HEK293 (cell line): ENCODE results near the gene THSD4.

ENCODE experiments used
- CTCF ChIA-PET: fragments of 350-600 bp; formaldehyde crosslinking; extraction: SDS; loops from one replicate; lab custom pipeline; 2021; ENCODE audit warnings: antibody characterized with exemption; lab: Yijun Ruan, JAX
- POLR2A ChIA-PET: fragments of 300-600 bp; formaldehyde crosslinking; extraction: SDS; loops from one replicate; lab custom pipeline; 2020; ENCODE audit warnings: antibody characterized with exemption, inconsistent platforms; lab: Yijun Ruan, JAX
- H3K27ac ChIP-seq: fragments of 200-500 bp; sonication (Bioruptor generic); 2 replicates; pipeline ENCODE4 v1.5.1; 2014; ENCODE audit warnings: low read depth, low read length, control low read depth, inconsistent platforms; ENCODE audit errors: extremely low read depth
- H3K36me3 ChIP-seq, 2 experiments: fragments of 200-500 bp in 1 of 2; sonication (Bioruptor generic) in 1 of 2; 1 replicate in 1 of 2; 2 replicates in 1 of 2; pipeline ENCODE4 v1.5.1; 2014 to 2017; ENCODE audit warnings: inconsistent platforms in 2 of 2, low read length in 2 of 2; ENCODE audit not compliant: control insufficient read depth in 2 of 2, insufficient read depth in 1 of 2
- H3K4me1 ChIP-seq: fragments of 200-500 bp; sonication (Bioruptor generic); 2 replicates; pipeline ENCODE4 v1.5.1; 2014; ENCODE audit warnings: mild to moderate bottlenecking, low read length, inconsistent platforms; ENCODE audit not compliant: control insufficient read depth, insufficient read depth
- H3K4me3 ChIP-seq: 2 replicates; pipeline ENCODE4 v1.5.1; 2011; ENCODE audit warnings: low read depth, mild to moderate bottlenecking, control low read depth, low read length, moderate library complexity
- H3K9me3 ChIP-seq: fragments of 200-500 bp; sonication (Bioruptor generic); 2 replicates; pipeline ENCODE4 v1.5.1; 2014; ENCODE audit warnings: low read depth, low read length, inconsistent platforms; ENCODE audit not compliant: control insufficient read depth, insufficient read depth
- BCL11A ChIP-seq: fragments of 450-650 bp; formaldehyde crosslinking; IDR thresholded peaks from 2 replicates; pipeline ENCODE4 v1.5.1; 2016; ENCODE audit warnings: low read depth, missing biosample characterization, missing genetic modification characterization
- KLF1 ChIP-seq: fragments of 450-650 bp; formaldehyde crosslinking; IDR thresholded peaks from 2 replicates; pipeline ENCODE4 v1.5.1; 2016; ENCODE audit warnings: missing biosample characterization, missing genetic modification characterization
- OSR2 ChIP-seq: fragments of 450-650 bp; formaldehyde crosslinking; IDR thresholded peaks from 2 replicates; pipeline ENCODE4 v1.5.1; 2016; ENCODE audit warnings: missing biosample characterization, missing genetic modification characterization
- SP3 ChIP-seq: fragments of 450-650 bp; formaldehyde crosslinking; IDR thresholded peaks from 2 replicates; pipeline ENCODE4 v1.5.1; 2016; ENCODE audit warnings: missing biosample characterization, missing genetic modification characterization
- ZBTB1 ChIP-seq: fragments of 450-650 bp; formaldehyde crosslinking; IDR thresholded peaks from 2 replicates; pipeline ENCODE4 v1.5.1; 2016; ENCODE audit warnings: missing biosample characterization, missing genetic modification characterization
- ZBTB10 ChIP-seq: fragments of 450-650 bp; formaldehyde crosslinking; IDR thresholded peaks from 2 replicates; pipeline ENCODE4 v1.5.1; 2016; ENCODE audit warnings: missing biosample characterization, missing genetic modification characterization
- ZBTB48 ChIP-seq: fragments of 450-650 bp; formaldehyde crosslinking; IDR thresholded peaks from 2 replicates; pipeline ENCODE4 v1.5.1; 2016; ENCODE audit warnings: missing biosample characterization, missing genetic modification characterization
- ZNF221 ChIP-seq: fragments of 450-650 bp; formaldehyde crosslinking; IDR thresholded peaks from 2 replicates; pipeline ENCODE4 v1.5.1; 2017; ENCODE audit warnings: missing biosample characterization, missing genetic modification characterization, borderline replicate concordance
- ZNF404 ChIP-seq: fragments of 450-650 bp; formaldehyde crosslinking; IDR thresholded peaks from 2 replicates; pipeline ENCODE4 v1.5.1; 2017; ENCODE audit warnings: missing biosample characterization, missing genetic modification characterization
- ZNF510 ChIP-seq: fragments of 450-650 bp; formaldehyde crosslinking; IDR thresholded peaks from 2 replicates; pipeline ENCODE4 v1.5.1; 2018; ENCODE audit warnings: mild to moderate bottlenecking, missing genetic modification characterization, missing biosample characterization; ENCODE audit not compliant: insufficient replicate concordance
- ZNF529 ChIP-seq: fragments of 450-650 bp; formaldehyde crosslinking; IDR thresholded peaks from 2 replicates; pipeline ENCODE4 v1.5.1; 2017; ENCODE audit warnings: missing genetic modification characterization, missing biosample characterization; ENCODE audit not compliant: insufficient replicate concordance
- ZNF707 ChIP-seq: fragments of 450-650 bp; formaldehyde crosslinking; IDR thresholded peaks from 2 replicates; pipeline ENCODE4 v1.5.1; 2016; ENCODE audit warnings: missing biosample characterization, missing genetic modification characterization
- ZNF76 ChIP-seq: fragments of 450-650 bp; formaldehyde crosslinking; IDR thresholded peaks from 2 replicates; pipeline ENCODE4; 2016; ENCODE audit warnings: low read depth, missing biosample characterization, missing genetic modification characterization, borderline replicate concordance
- ZNF792 ChIP-seq: fragments of 450-650 bp; formaldehyde crosslinking; IDR thresholded peaks from 2 replicates; pipeline ENCODE4 v1.5.1; 2016; ENCODE audit warnings: missing biosample characterization, missing genetic modification characterization
- TF ChIP-seq, protein P1 (sequence below): fragments of 450-650 bp; formaldehyde crosslinking; IDR thresholded peaks from 2 replicates; pipeline ENCODE4 v1.5.1; 2017; ENCODE audit warnings: missing biosample characterization, missing genetic modification characterization
- TF ChIP-seq, protein P2 (sequence below): fragments of 450-650 bp; formaldehyde crosslinking; IDR thresholded peaks from 2 replicates; pipeline ENCODE4 v1.5.1; 2017; ENCODE audit warnings: missing biosample characterization, missing genetic modification characterization
- TF ChIP-seq, protein P3 (sequence below): fragments of 450-650 bp; formaldehyde crosslinking; IDR thresholded peaks from 2 replicates; pipeline ENCODE4 v1.5.1; 2017; ENCODE audit warnings: missing biosample characterization, missing genetic modification characterization
- TF ChIP-seq, protein P4 (sequence below): fragments of 450-650 bp; formaldehyde crosslinking; IDR thresholded peaks from 2 replicates; pipeline ENCODE4 v1.5.1; 2016; ENCODE audit warnings: missing biosample characterization, missing genetic modification characterization

THSD4 gene

DNA sequence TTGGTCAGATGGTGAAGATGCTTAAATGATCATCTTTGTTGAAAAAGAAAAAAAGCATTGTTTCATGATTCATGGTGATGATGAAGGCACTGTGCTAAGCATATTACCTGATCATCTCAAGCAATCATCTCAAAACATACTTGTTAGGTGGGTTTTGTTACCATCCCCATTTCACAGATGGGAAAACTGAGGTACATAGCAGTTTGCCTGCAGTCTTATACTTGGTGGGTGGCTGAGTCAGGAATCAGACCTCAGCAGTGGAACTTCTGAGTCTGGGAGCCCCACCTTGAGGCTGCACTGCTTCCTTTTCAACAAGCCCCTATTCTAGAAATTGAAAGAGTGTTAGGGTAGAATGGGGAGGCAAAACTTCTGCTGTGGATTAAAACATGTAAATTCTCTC, 341.1 kb downstream of the THSD4 start (continued):
- TF ChIP-seq SP3 = no peak
- TF ChIP-seq OSR2 (tag by site-specific recombination) = no peak
- TF ChIP-seq, protein P1, sequence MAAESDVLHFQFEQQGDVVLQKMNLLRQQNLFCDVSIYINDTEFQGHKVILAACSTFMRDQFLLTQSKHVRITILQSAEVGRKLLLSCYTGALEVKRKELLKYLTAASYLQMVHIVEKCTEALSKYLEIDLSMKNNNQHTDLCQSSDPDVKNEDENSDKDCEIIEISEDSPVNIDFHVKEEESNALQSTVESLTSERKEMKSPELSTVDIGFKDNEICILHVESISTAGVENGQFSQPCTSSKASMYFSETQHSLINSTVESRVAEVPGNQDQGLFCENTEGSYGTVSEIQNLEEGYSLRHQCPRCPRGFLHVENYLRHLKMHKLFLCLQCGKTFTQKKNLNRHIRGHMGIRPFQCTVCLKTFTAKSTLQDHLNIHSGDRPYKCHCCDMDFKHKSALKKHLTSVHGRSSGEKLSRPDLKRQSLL (tag by site-specific recombination) = no peak
- no peak for TF ChIP-seq ZNF707 (tag by site-specific recombination)
- TF ChIP-seq, protein P2, sequence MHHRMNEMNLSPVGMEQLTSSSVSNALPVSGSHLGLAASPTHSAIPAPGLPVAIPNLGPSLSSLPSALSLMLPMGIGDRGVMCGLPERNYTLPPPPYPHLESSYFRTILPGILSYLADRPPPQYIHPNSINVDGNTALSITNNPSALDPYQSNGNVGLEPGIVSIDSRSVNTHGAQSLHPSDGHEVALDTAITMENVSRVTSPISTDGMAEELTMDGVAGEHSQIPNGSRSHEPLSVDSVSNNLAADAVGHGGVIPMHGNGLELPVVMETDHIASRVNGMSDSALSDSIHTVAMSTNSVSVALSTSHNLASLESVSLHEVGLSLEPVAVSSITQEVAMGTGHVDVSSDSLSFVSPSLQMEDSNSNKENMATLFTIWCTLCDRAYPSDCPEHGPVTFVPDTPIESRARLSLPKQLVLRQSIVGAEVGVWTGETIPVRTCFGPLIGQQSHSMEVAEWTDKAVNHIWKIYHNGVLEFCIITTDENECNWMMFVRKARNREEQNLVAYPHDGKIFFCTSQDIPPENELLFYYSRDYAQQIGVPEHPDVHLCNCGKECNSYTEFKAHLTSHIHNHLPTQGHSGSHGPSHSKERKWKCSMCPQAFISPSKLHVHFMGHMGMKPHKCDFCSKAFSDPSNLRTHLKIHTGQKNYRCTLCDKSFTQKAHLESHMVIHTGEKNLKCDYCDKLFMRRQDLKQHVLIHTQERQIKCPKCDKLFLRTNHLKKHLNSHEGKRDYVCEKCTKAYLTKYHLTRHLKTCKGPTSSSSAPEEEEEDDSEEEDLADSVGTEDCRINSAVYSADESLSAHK (tag by site-specific recombination) = no peak
- no peak for TF ChIP-seq ZNF529 (tag by site-specific recombination)

GRCh38 chr15:71456811-71457210, 341.5 kb downstream of the THSD4 start:
- TF ChIP-seq, protein P3, sequence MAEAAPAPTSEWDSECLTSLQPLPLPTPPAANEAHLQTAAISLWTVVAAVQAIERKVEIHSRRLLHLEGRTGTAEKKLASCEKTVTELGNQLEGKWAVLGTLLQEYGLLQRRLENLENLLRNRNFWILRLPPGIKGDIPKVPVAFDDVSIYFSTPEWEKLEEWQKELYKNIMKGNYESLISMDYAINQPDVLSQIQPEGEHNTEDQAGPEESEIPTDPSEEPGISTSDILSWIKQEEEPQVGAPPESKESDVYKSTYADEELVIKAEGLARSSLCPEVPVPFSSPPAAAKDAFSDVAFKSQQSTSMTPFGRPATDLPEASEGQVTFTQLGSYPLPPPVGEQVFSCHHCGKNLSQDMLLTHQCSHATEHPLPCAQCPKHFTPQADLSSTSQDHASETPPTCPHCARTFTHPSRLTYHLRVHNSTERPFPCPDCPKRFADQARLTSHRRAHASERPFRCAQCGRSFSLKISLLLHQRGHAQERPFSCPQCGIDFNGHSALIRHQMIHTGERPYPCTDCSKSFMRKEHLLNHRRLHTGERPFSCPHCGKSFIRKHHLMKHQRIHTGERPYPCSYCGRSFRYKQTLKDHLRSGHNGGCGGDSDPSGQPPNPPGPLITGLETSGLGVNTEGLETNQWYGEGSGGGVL = no peak
- TF ChIP-seq ZNF792 (tag by site-specific recombination) = no peak
- no peak for TF ChIP-seq ZNF404 (tag by site-specific recombination)
- no peak for TF ChIP-seq KLF1
- TF ChIP-seq ZBTB1 (tag by site-specific recombination) = no peak
- no peak for TF ChIP-seq ZNF510 (tag by site-specific recombination)
- TF ChIP-seq ZNF221 (tag by site-specific recombination) = no peak
- TF ChIP-seq, protein P4, sequence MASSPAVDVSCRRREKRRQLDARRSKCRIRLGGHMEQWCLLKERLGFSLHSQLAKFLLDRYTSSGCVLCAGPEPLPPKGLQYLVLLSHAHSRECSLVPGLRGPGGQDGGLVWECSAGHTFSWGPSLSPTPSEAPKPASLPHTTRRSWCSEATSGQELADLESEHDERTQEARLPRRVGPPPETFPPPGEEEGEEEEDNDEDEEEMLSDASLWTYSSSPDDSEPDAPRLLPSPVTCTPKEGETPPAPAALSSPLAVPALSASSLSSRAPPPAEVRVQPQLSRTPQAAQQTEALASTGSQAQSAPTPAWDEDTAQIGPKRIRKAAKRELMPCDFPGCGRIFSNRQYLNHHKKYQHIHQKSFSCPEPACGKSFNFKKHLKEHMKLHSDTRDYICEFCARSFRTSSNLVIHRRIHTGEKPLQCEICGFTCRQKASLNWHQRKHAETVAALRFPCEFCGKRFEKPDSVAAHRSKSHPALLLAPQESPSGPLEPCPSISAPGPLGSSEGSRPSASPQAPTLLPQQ = no peak
- no peak for TF ChIP-seq ZNF76 (tag by site-specific recombination)
- TF ChIP-seq BCL11A (tag by site-specific recombination) = no peak
- no peak for TF ChIP-seq ZBTB48 (tag by site-specific recombination)
- TF ChIP-seq ZBTB10 (tag by site-specific recombination) = no peak
- no peak overlapping the region for H3K27ac ChIP-seq
- H3K36me3 ChIP-seq = no peaks in the 10 kb centered on the region
- no peak overlapping the region for H3K4me3 ChIP-seq
- CTCF ChIA-PET = interaction anchor here (0.6 to 0.8 kb wide), 4 partner anchors 20 to 309 kb away, joined by 3 to 4 read pairs (median 3); no protein-coding TSS in a partner anchor
- POLR2A ChIA-PET = no interaction called here
- H3K9me3 ChIP-seq = no peaks in the 10 kb centered on the region
- peaks cover 20% of the 10 kb centered on the region for H3K4me1 ChIP-seq
